Stimulated activated CD4-positive, alpha-beta T cell treated with anti-CD3 and anti-CD28 coated beads, Interleukin-4, amount 100 ng/mL, for 48 hours (primary cell): ENCODE data around the gene LGALS9B.
"Not testable (repeated sequence)": the region's sequence is repeated elsewhere in the genome, so short reads cannot be mapped to it uniquely, and the experiment has no call there.

Experiments used
- DNase-seq, 2 donors: peaks; one replicate each; pipeline ENCODE4 v3.0.0-alpha.2; 2020; ENCODE audit warnings: low read depth in 2 of 2

LGALS9B gene

DNA sequence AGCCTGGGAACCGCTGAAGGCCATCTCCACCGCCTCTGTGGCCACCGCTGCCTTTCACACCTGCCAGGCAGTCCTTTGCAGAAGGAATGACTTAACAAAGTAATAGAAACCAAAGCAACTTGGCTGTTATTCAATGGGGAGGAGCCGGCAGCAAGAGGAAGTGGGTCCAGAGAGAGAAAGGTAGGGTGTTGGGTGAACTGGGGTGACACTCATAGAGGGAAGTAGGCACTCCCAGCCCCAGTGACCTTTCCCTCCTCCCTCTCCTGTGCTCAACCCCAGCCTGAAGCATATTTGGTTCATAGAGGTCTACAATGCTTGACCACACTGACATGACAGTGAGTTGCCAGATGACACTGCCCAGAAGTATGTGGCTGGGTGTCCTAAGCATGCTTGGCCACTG lies at the start of gene LGALS9B:
LGALS9B (minus strand) TSS at position 93 of the 400 bp plus-strand sequence; CDS start at position 24, 69 bp downstream.
- DNase-seq = not testable (repeated sequence)

DNA sequence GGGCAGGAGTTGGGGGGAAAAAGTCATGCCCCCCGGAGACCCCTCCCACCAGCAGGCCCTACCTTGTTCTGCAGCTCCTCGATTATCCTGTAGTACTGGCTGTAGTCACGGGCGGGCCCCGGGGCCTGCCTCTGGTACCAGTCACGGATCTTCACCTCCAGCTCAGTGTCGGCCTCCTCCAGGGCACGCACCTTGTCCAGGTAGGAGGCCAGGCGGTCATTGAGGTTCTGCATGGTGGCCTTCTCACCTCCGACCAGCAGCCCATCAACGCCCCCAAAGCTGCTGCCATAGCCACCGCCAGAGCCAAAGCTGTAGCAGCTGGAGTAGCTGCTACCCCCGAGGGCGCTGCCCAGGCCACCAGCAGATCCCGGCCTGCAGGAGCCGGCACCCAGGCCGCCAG lies 49.6 kb upstream of the LGALS9B start:
- DNase-seq = not testable (repeated sequence)

DNA sequence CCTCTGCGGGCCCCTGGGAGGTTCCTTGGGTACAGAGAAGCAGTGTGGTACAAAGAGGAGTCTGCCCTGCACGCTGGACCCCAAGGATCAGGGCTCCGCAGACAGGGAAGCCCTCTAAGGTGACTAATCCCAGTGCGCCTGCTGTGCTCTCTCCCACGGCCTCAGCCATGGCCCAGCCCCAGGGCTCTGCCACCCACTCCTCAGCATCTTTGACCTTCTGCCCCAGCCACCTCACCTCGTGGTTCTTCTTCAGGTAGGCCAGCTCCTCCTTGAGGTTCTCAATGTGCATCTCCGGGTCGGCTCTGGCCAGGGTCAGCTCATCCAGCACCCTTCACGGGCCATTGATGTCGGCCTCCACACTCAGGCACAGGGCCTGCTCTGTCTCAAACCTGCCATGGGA lies 47.8 kb upstream of the LGALS9B start:
- DNase-seq = not testable (repeated sequence)

DNA sequence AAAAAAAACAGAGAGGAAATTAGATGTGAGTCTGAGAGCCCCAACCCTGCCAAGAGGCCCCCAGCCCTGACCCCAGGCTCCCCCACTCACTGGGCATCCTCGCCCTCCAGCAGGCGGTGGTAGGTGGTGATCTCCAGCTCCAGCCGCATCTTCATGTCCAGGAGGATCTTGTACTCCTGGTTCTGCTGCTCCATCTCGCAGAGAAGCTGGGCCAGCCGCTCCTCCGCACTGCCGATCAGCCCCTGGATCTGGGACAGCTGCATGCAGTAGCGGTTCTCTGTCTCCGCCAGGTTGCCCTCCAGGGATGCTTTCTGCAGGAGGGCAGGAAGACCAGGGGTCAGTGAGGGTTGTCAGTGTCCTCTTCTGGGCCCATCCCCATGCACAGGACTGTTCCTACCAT lies 46.2 kb upstream of the LGALS9B start:
- DNase-seq = not testable (repeated sequence)

DNA sequence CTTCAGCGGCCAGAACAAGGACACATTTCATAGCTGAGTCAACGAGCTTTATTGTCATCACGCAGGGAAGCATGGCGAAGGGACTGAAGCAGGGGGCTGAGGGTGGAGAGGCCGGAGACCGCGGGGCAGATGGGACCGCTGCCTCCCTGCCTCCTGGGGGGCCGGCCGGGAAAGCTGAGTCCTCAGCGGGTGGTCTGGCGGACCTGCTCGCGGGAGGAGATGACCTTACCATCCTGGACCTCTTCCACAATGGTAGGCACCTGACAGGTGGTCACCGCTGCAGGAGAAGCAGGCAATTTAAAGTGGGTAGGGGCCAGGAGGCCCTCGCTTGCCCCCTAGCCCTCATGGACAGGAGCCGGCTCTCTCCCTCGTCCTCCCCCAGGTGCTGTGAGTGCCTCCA lies 45.0 kb upstream of the LGALS9B start:
- DNase-seq = not testable (repeated sequence)

DNA sequence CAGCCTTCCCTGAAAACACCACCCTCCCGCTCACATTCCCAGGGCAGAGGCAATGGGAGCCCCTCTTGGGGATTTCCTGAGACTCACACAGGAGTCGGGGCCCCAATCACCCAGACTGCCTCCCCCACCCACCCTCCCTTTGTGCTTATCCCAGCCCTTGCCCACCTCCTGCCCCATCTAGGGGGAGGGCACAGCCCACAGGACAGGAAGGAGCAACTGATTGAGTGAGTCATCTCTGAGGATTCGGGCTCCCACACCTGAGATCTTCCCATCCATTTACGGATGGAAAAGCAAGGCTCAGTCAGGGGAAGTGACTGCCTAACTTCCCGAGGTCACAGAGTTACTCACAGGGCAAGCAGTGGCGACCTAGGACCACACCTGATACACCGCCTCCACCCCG lies 44.4 kb upstream of the LGALS9B start:
- not testable (repeated sequence) for DNase-seq

DNA sequence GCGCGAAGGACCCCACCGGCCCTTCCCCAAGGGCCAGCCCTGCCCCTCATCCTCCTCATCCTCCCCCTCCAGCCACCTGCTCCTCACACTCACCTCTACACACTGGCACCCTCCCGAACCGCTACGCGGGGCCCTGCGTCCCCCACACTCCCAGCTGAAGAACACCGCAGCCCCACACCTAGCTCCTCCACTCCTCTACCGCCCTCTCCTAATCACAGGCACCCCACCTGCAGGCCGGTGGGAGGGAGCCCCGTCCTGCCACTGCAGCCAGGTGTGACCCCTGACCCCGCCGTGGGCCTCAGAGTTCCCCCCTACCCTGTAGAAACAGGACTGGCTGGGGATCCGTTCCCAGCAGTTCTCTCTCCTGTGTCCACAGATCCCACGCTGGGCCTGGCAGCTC lies 38.0 kb upstream of the LGALS9B start:
- DNase-seq = not testable (repeated sequence)

DNA sequence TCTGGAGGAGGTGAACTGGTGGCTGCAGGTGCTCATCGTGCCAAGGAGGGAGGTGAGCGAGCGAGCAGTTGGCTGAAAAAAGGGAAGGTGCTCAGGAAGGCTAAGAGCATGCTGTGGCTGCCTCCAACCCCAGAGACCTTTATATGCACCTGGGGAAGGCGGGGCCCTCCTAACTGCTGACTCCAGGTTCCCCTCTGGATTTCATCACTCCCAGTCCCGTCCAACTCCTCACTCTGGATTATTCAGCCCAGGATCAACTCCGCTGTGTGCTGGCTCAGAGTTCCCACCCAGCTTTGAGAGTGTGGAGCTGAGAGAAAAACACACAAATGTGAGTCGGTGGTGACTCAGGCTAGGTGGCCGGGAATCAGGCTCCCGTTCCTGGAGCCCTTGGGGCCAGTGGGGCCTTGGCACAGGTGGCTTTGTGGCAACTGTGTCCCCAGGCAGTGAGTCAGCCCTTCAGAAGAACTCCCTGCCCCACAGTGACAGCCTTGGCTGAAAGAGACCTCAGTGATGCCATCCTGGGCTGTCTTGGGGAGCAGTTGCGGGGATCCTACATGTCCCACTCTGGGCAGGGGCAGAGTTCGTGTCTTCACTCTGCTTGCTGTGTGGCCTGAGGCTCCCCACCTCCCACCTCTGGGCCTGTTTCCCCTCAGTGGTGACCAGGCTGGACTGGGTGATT lies 37.2 kb upstream of the LGALS9B start:
- not testable (repeated sequence) for DNase-seq

DNA sequence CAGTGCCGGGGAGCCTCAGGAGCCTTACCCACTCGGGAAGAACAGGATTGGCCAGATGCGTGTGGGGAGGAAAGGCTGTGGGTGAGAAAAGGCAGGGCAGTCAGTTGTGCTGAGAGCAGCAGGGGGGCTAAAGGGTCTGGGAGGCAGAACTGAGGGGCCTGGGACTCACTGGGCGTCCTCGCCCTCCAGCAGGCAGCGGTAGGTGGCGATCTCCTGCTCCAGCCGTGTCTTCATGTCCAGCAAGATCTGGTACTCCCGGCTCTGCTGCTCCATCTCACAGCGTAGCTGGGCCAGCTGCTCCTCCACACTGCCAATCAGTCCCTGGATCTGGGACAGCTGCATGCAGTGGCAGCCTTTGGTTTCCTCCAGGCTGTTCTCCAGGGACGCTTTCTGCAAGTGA lies 34.6 kb upstream of the LGALS9B start:
- DNase-seq = not testable (repeated sequence)

DNA sequence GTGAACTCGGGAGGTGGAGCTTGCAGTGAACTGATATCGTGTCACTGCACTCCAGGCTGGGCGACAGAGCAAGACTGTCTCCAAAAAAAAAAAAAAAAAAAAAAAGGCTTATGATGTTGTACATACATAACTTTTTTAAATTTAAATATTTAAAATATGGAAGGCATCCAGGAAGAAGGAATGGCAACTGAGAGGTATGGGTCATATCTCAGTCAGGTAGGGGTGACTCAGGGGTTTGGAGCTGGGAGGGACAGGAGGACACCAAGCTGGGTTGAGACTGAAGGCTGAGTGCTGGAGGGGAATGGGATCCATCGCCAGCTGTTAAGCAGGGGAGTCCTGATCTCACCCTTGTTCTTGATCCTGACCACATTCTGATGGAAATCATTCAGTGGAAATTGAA lies 33.0 kb upstream of the LGALS9B start:
- not testable (repeated sequence) for DNase-seq

DNA sequence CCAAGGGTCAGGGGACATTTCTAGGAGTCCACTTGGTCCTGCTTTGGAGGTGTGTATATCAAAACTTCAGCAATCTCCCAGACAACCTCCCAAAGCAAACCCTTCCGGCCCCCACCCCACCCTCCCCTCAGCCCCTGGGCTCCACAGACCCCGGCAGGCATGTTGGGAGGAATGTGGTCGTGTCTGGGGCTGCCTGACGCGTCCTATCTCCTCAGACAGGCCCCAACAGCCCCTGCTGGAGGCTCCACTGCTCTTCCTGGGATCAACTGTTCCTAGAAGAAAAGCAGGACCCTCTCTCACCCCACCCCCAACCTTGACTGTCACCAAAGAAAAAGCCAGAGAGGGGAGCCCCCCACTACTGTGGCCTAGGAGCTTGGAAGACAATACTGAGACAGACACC lies 28.1 kb upstream of the LGALS9B start:
- DNase-seq = not testable (repeated sequence)

DNA sequence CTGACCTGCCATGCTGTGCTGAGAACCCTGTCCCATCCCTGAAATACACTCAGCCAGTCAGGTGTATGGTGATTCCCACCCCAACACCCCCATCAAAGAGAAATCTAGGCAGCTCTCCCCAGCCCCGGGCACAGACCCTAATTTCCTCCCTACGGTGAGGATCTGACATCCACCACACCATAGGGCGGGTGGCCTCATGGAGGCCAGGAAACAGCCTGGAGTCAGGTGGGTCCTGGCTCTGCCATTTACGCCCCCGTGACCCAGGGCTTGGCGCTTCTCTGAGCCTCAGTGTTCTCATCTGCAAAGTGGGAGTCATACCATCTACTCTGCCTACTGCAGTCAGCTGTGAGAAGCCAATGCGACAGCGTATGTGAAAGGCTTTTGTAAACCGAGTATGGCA lies 27.4 kb upstream of the LGALS9B start:
- not testable (repeated sequence) for DNase-seq

DNA sequence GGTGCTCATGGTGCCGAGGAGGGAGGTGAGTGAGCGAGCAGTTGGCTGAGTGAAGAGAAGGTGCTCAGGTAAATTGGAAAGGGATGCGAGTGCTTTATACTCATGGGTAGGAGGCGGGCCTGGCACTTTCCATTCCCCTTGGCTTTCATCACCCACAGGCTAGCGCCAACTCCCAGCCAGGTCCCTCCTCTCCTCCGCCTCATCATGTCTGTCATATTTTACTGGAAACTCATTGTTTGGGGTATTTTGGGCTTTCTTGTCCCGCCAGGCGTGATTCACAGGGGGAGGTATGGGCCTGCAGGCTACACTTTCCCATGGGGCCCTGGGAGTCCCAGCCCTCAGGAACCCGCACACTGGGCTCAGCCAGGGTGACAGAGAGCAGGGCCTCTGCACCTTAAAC lies 26.8 kb upstream of the LGALS9B start:
- not testable (repeated sequence) for DNase-seq

DNA sequence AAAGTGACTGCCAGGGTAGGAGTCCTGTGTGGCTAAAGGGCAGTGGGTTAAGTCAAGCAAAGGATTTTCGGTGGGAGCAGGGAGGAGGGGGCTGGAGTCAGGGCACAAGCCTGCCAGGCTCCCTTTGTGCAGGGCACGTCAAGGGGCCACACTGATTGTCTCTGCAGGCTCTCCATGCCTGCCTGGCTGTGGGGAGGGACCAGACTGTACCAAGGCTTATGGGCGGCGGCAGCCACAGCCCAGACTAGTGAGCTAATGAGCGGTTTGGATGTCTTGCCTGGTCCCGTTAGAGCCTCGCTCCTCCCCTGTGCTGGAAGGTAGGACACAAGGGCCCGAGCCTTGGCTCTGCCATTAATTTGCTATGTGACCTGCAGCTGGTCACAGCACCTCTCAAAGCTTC lies 25.6 kb upstream of the LGALS9B start:
- DNase-seq = not testable (repeated sequence)

DNA sequence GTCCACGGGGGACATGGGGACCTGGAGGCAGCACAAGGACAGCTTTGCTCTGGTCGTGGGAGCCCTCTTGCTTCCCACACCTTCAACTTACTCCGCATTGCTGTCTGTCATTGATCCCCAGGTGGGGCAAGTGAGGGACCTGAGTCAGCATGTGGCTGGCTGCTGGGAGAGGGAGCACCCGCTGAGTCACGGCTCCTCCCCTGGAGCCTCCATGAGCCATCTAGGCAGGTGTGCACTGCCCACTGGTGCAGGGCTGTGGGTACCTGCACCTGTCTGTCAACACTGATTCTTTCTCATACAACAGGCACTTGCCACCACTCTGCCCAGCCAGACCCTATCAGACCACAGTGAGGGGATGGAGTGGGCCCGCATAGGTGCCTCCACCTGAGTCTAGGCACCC lies 24.8 kb upstream of the LGALS9B start:
- DNase-seq = not testable (repeated sequence)

DNA sequence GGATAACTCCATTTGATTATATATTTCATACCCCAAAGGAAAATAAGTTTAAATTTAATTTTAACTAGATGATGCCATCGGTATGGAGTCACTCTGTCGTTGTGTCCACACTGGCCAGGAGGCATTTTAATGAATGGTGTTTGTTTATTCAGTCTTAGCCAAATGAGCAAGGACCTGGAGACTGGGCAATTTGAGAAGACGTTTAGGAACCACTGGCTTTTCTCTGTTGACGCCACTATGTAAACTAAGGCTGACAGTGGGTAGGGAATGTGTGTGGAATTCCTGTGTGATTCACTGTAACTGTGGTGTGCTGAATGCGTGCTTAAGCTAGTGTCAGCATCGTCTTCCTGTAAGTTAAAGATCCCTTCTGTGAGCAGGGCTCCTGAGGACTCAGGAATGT lies 17.6 kb upstream of the LGALS9B start:
- DNase-seq = not testable (repeated sequence)

DNA sequence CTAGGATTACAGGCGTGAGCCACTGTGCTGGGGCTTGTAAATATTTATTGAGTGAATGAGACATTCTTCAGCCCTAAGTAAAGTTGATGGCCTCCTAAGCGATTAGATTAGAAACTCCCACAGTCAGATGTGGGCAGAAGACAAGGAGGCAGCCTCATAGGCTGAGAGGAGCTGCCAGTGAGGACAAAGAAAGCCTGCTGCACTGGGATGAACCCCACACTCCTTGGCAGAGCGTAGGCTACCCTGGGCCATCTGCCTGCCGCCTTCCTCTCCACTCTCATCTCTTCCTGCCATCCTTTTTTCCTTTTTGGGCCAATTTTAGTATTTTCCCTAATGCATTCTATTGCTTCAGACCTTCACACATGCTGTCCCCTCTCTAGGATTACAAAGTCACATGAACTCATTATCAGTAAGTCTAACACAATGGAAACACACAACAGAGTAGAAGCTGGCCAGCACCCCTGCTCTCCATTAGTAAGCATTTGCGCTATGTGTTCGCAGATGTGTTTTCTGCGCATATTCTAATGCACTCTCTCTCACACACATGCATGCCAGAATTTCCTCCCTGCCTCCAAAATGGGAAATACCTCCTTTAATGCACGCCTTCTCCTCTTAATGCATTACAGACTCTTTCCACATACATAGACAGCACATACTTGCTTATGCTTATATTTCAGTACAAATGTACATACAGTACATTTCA lies 12.7 kb upstream of the LGALS9B start:
- DNase-seq = not testable (repeated sequence)

DNA sequence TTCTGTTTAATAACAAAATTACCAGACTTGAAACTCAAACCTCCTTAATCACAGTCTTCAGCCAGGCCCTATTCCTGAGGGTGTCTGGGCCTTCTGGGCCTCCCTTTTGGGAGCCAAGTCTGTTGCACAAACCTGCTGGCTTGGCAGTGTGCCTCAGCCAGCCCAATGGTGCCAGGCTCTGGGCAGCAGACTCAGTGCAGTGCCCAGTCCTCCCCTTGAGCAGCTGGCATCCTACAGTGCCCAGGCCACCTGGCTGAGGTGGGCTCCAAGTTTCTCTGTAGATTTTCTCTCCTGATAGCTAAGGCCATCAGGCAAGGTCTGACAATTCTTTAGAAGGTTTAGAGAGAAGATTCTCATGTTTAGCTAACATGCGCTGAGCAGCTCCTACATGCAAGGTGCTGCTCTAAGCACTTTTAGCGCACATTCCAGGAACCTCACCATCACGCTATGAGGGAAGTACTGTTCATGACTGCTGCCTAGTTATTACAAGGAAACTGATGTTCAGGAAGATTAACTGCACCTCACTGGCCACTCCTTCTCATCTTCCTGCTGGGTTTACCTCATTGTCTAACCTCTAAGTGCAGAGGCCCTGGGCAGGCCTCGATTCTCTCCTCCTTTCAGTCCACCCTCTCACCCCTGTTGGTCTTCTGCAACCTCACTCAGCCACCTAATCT lies 10.2 kb upstream of the LGALS9B start:
- DNase-seq = not testable (repeated sequence)

DNA sequence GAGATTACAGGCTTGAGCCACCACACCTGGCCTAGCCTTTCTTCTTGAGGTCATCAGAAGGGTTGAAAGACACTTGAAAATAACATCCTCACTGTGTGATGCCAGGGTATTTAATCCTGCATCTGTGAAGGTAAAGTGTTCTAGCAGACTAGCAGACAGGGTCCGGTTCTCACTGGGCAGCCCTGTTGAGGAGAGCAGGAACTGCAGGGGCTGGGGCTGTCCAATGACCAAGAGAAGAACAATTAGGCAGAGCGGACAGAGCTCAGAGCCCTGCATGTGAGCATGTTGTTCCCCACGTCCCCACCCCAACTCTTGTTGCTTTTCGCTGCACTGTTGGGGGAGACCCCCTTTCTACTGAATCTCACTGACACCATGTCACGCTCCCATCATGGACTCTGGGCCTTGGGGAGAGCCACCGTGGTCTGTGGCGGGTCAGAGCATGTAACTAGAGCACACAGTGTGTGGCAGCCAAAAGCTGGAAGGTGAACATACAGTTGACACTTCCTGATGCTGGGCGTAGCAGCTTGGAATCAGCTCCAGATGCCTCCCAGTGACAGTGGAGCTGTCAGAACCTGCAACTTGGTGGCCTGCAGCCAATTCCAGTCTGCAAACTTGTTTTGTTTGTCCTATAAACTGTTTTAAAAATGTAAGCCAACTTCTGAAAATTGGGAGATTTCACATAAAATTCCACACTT lies 7.9 kb upstream of the LGALS9B start:
- not testable (repeated sequence) for DNase-seq

DNA sequence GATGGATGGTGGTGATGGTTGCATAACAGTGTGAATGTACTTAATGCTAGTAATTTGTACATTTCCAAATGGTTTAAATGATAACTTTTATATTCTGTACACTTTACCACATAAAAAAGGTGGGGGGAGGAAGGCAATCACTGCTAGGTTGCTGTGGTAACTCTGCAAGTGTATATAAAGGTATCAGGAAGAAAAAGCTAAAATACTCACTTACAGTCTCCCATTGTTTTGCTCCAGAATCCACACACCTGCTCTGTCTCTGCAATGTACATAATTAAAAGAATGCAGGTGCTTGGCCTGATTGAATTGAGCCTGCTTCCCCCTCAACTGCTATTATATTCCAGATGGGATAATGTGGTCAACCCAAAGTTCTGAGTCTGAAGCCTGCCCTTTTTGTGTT lies 6.7 kb upstream of the LGALS9B start:
- not testable (repeated sequence) for DNase-seq

DNA sequence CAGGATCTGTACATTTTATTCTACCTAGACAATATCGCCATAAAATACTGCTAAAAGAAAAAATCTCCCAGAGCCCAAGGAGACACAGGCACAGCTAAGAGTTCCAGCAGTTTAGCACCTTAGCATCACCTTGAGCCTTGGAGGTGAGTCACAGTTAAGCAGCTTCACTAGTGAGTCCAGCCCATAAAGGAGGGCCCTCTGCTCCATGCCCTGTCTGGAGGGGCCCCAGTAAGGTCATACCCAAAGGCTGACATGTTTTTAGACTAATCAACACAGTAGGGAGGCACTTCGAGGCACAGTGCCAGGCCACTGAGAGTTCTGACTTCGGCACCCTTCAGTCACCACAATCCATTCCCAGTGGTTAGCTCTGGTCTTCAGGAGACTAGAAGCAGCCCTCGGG lies 2.6 kb upstream of the LGALS9B start:
- DNase-seq = not testable (repeated sequence)

DNA sequence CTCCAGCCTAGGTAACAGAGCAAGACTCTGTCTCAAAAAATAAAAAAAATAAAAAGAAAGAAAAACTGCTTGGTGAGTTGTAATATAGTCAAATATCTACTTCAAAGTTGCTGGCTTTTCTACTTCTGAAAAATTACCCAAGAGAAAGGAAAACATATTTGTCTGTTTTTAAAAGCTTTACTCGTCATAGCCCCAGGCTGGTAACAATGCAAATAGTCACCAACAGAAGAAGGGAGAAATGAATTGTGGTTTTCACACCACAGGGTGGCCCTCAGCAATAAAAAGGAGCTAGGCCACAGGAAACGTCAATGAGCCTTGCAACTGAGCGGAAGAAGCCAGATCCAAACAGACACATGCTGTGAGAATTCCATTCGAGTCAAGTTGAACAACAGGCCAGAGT lies 1.8 kb upstream of the LGALS9B start:
- not testable (repeated sequence) for DNase-seq
